IMR-90 (cell line): ENCODE measurements around the gene WDTC1.

ENCODE experiments used
- CEBPB ChIP-seq: IDR thresholded peaks from 2 replicates; pipeline ENCODE4 v1.6.1; 2012; ENCODE audit warnings: low read depth, low read length, improper control_type of control experiment
- CHD1 ChIP-seq: IDR thresholded peaks from 2 replicates; pipeline ENCODE4 v1.6.1; 2012; ENCODE audit warnings: low read depth, low read length, improper control_type of control experiment
- CTCF ChIP-seq: conservative IDR thresholded peaks from 2 replicates; pipeline ENCODE4 v1.5.1; 2012; ENCODE audit warnings: mild to moderate bottlenecking, low read depth, low read length, improper control_type of control experiment
- FOS ChIP-seq: fragments of 150-350 bp; IDR thresholded peaks from 2 replicates; pipeline ENCODE4 v1.6.1; 2016; ENCODE audit warnings: low read depth, low read length
- MAFK ChIP-seq: IDR thresholded peaks from 2 replicates; pipeline ENCODE4 v1.6.1; 2012; ENCODE audit warnings: low read depth, low read length, improper control_type of control experiment
- MAZ ChIP-seq: IDR thresholded peaks from 2 replicates; pipeline ENCODE4 v1.6.1; 2012; ENCODE audit warnings: low read depth, mild to moderate bottlenecking, low read length, improper control_type of control experiment, moderate library complexity, borderline replicate concordance
- MXI1 ChIP-seq: IDR thresholded peaks from 2 replicates; pipeline ENCODE4 v1.6.1; 2012; ENCODE audit warnings: low read depth, mild to moderate bottlenecking, low read length, moderate library complexity, borderline replicate concordance
- NFE2L2 ChIP-seq: fragments of 150-350 bp; IDR thresholded peaks from 2 replicates; pipeline ENCODE4 v1.6.1; 2016; ENCODE audit warnings: low read depth, mild to moderate bottlenecking, low read length
- POLR2A ChIP-seq: IDR thresholded peaks from 2 replicates; pipeline ENCODE4 v1.6.1; 2012; ENCODE audit warnings: mild to moderate bottlenecking, low read depth, low read length
- RAD21 ChIP-seq: IDR thresholded peaks from 2 replicates; pipeline ENCODE4 v1.6.1; 2012; ENCODE audit warnings: low read length, improper control_type of control experiment
- RCOR1 ChIP-seq: IDR thresholded peaks from 2 replicates; pipeline ENCODE4 v1.6.1; 2012; ENCODE audit warnings: mild to moderate bottlenecking, low read length, improper control_type of control experiment; ENCODE audit not compliant: insufficient replicate concordance
- RFX5 ChIP-seq: IDR thresholded peaks from 2 replicates; pipeline ENCODE4 v1.8.0; 2012; ENCODE audit warnings: low read depth, mild to moderate bottlenecking, low read length, moderate library complexity
- SMC3 ChIP-seq: fragments of 150-350 bp; IDR thresholded peaks from 2 replicates; pipeline ENCODE4 v1.6.1; 2016; ENCODE audit warnings: low read depth, mild to moderate bottlenecking, antibody characterized with exemption, low read length, moderate library complexity
- TF ChIP-seq, protein P1 (sequence below): fragments of 150-350 bp; IDR thresholded peaks from 2 replicates; pipeline ENCODE4 v1.6.1; 2016; ENCODE audit warnings: low read depth, mild to moderate bottlenecking, low read length, moderate library complexity, borderline replicate concordance

DNA sequence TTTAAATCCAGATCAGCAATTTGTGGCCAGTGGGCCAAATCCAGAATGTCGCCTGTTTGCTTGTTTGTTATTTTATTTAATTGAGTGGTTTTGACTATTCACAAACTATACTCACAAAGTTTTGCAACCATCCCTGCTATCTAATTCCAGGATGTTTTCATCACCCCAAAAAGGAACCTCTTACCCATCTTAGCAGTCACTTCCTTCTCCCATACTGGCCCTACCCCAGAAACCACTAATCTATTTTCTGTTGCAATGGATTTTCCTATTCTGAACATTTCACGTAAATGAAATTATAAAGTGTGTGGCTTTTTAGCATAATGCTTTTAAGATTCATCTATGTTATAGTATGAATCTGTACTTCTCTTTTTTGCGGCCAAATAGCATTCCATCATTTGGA lies 41.3 kb downstream of the WDTC1 start:
- TF ChIP-seq CTCF, result no peak
- TF ChIP-seq, protein P1, sequence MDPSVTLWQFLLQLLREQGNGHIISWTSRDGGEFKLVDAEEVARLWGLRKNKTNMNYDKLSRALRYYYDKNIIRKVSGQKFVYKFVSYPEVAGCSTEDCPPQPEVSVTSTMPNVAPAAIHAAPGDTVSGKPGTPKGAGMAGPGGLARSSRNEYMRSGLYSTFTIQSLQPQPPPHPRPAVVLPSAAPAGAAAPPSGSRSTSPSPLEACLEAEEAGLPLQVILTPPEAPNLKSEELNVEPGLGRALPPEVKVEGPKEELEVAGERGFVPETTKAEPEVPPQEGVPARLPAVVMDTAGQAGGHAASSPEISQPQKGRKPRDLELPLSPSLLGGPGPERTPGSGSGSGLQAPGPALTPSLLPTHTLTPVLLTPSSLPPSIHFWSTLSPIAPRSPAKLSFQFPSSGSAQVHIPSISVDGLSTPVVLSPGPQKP, result no peak
- TF ChIP-seq POLR2A, result no peak
- TF ChIP-seq MAFK, result no peak
- TF ChIP-seq RCOR1, result no peak
- no peak for TF ChIP-seq SMC3
- TF ChIP-seq CEBPB, result no peak
- TF ChIP-seq MXI1, result no peak
- no peak for TF ChIP-seq RAD21
- no peak for TF ChIP-seq CHD1
- TF ChIP-seq RFX5, result no peak
- no peak for TF ChIP-seq NFE2L2
- no peak for TF ChIP-seq MAZ
- no peak for TF ChIP-seq FOS
